ENCODE measurements around the gene GMFB. TPM values are rescaled to one million over a fixed set of nuclear protein-coding genes. Genes with fewer than 3 reads are reported as not detected.

Gene GMFB
- total and polyA plus RNA-seq, 8 donors, result 5.4 to 21.7 (median 13.2) TPM

DNA sequence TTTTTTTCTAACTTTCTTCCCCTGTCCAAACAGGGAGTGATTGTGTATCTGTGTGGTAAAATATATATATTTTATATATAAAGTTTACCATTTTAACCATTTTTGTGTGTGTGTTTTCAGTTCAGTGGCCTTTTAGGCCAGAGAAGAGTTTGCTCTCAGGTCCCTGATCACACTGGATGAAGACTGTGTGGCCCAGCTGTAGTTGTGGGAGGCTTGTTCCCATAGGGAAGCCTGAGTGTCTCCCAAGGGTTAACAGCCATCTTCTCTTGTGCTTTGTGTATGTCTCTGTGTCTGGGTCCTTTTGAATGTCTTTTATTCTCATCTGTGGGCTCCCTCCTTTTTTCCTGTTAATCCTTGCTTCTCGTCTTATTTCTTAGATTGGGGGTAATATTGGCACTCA, 44.3 kb upstream of the GMFB start:
- Histone ChIP-seq H3K27me3 (no peaks in the 10 kb centered on the region), H3K4me1 (peaks cover 1 to 14% (median 10%) of the 10 kb centered on the region in 3 donors), H3K36me3 (no peaks in the 10 kb centered on the region), H3K9me3 (no peaks in the 10 kb centered on the region), H3K4me3 (no peak overlapping the region), H3K27ac (no peak overlapping the region)
- TF ChIP-seq, protein P1, sequence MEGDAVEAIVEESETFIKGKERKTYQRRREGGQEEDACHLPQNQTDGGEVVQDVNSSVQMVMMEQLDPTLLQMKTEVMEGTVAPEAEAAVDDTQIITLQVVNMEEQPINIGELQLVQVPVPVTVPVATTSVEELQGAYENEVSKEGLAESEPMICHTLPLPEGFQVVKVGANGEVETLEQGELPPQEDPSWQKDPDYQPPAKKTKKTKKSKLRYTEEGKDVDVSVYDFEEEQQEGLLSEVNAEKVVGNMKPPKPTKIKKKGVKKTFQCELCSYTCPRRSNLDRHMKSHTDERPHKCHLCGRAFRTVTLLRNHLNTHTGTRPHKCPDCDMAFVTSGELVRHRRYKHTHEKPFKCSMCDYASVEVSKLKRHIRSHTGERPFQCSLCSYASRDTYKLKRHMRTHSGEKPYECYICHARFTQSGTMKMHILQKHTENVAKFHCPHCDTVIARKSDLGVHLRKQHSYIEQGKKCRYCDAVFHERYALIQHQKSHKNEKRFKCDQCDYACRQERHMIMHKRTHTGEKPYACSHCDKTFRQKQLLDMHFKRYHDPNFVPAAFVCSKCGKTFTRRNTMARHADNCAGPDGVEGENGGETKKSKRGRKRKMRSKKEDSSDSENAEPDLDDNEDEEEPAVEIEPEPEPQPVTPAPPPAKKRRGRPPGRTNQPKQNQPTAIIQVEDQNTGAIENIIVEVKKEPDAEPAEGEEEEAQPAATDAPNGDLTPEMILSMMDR (IDR thresholded peaks at IDR 0.05), result no peak
- WGBS, 2 donors, result 88 to 89% methylated on average over 1 of the region's 1 CpG
- intact Hi-C loops (cut with DNase I), result no loop called here
- FAIRE-seq (no peak), ATAC-seq (no peak), DNase-seq (no peak)

- no peak for FAIRE-seq
- H3K4me3 ChIP-seq, result no peak overlapping the region
- no peaks in the 10 kb centered on the region for H3K27me3 ChIP-seq
- WGBS, 2 donors, result 94 to 98% methylated on average over 3 of the region's 3 CpGs
- peaks cover 0 to 7% (median 5%) of the 10 kb centered on the region in 3 donors for H3K4me1 ChIP-seq
- H3K27ac ChIP-seq, result no peak overlapping the region
- DNase-seq, result no peak
- intact Hi-C loops (cut with DNase I), result no loop called here
- ATAC-seq, result no peak
- no peaks in the 10 kb centered on the region for H3K9me3 ChIP-seq
- TF ChIP-seq, protein P1 (IDR thresholded peaks at IDR 0.05), result no peak
- H3K36me3 ChIP-seq, result no peaks in the 10 kb centered on the region
Observed at GRCh38 chr14:54532111-54533012, 43.6 kb upstream of the GMFB start.

GRCh38 chr14:54529811-54530210, 41.0 kb upstream of the GMFB start:
- Histone ChIP-seq H3K27ac (no peak overlapping the region), H3K36me3 (no peaks in the 10 kb centered on the region), H3K27me3 (no peaks in the 10 kb centered on the region), H3K9me3 (no peaks in the 10 kb centered on the region), H3K4me1 (no peaks in the 10 kb centered on the region), H3K4me3 (no peak overlapping the region)
- intact Hi-C loops (cut with DNase I), result no loop called here
- TF ChIP-seq, protein P1 (IDR thresholded peaks at IDR 0.05), result no peak
- ATAC-seq (no peak), FAIRE-seq (no peak), DNase-seq (no peak)
- 57 to 69% methylated on average over 1 of the region's 1 CpG for WGBS, 2 donors

GRCh38 chr14:54528973-54529372, 40.2 kb upstream of the GMFB start:
- Histone ChIP-seq H3K9me3 (no peaks in the 10 kb centered on the region), H3K4me1 (no peaks in the 10 kb centered on the region), H3K36me3 (peaks cover 0 to 1% (median 0%) of the 10 kb centered on the region in 3 donors), H3K27ac (no peak overlapping the region), H3K4me3 (no peak overlapping the region), H3K27me3 (no peaks in the 10 kb centered on the region)
- no peak for FAIRE-seq
- TF ChIP-seq, protein P1 (IDR thresholded peaks at IDR 0.05), result no peak
- intact Hi-C loops (cut with DNase I), result no loop called here
- no peak for DNase-seq
- WGBS, 2 donors, result 85 to 87% methylated on average over 2 of the region's 2 CpGs
- ATAC-seq, result no peak

DNA sequence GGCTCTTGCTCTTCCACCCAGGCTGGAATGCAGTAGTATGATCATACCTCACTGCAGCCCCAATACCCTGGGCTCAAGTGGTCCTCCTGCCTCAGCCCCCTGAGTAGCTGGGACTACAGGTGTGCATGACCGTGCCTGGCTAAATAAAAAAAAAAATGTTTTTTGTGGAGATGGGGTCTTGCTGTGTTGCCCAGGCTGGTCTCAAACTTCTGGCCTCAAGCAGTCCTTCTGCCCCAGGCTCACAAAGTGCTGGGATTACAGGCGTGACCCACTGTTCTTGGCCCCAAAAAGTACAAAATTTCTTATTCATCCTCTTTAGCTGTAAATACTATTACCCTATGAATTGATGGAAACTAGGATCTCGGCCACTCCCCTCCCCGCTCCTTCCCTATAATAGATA, 35.6 kb upstream of the GMFB start:
- ATAC-seq, result no peak
- 90 to 95% methylated on average over 4 of the region's 4 CpGs for WGBS, 2 donors
- intact Hi-C loops (cut with DNase I), result no loop called here

More for the DNA sequence above, 35.6 kb upstream of the GMFB start:
- H3K4me3 ChIP-seq, result no peak overlapping the region
- no peaks in the 10 kb centered on the region for H3K4me1 ChIP-seq
- no peak overlapping the region for H3K27ac ChIP-seq
- H3K36me3 ChIP-seq, result peaks cover 0 to 6% (median 0%) of the 10 kb centered on the region in 3 donors
- TF ChIP-seq, protein P1 (IDR thresholded peaks at IDR 0.05), result no peak
- FAIRE-seq (no peak), DNase-seq (no peak)
- H3K9me3 ChIP-seq, result no peaks in the 10 kb centered on the region
- no peaks in the 10 kb centered on the region for H3K27me3 ChIP-seq
